NCI-H1105 treated with DMSO at 0.1 percent for 48 hours (cell line): ENCODE measurements around the gene KCNH8.
A peak's percentile ranks its signal among the peaks of the same experiment; 100 is the strongest.
"Not testable (repeated sequence)": the region's sequence is repeated elsewhere in the genome, so short reads cannot be mapped to it uniquely, and the experiment has no call there.

ENCODE experiments used
- DNase-seq: peaks from one replicate; lab custom pipeline; 2025; lab: John Stamatoyannopoulos, UW

KCNH8 gene

GRCh38 chr3:19173945-19174344 lies 25.6 kb downstream of the KCNH8 start:
- no peak for DNase-seq

DNA sequence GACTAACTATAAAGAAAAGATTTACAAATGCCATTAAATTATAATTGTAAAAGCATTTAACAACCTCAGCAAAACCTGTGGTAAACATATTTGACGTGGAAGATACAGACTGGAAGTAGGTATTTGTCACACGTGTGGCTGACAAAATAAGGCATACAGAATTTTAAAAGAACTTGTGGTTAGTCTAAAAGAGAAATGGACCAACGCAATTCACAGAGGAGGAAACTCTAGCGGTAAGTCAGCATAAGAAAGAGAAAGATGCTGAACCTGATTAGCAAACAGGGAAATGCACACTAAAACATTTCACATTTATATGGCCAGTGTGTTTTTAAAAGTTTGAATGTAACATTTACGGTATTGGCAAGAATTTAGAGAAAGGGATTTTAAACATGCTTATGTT lies 35.3 kb downstream of the KCNH8 start:
- no peak for DNase-seq

GRCh38 chr3:19190126-19190525 lies 41.8 kb downstream of the KCNH8 start:
- no peak for DNase-seq

- no peak for DNase-seq
These were observed 42.3 kb downstream of the KCNH8 start for GRCh38 chr3:19190602-19191001.

DNA sequence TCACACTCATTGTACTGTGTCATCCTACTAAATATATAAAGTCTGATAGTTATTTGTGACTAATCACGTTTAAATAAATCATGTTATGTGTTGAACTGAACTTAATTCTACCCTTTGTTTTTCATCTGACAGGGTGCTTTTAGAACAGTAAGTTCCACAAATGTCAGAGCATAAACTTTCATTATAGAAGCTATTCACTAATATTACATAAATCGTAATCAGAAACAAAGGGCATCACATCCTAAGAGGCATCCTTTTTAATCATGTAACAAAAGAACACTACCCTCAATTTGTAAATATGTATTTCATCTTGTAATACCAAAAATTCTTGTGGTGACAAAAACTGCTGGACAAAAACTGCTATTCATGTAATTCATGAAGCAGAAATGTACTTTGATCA lies 50.8 kb downstream of the KCNH8 start:
- DNase-seq = no peak

DNA sequence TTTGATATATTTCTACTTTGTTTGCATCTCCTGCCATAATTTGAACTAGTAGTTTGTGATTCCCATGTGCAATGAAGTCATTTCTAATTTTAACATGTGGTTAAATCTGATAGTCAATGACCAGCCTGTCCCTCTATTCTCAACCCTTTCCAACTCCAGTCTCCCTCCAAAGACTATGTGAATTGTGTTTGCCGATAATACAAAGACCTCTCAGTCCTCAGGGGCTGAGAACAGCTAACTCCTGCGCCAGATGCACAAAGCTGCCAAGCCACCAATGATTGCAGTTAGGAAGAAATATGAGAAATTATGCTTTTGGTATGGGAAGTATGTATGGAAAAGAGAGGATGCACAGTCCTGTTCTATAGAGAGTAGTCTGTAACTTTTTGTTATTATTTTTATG lies 54.0 kb downstream of the KCNH8 start:
- no peak for DNase-seq

DNA sequence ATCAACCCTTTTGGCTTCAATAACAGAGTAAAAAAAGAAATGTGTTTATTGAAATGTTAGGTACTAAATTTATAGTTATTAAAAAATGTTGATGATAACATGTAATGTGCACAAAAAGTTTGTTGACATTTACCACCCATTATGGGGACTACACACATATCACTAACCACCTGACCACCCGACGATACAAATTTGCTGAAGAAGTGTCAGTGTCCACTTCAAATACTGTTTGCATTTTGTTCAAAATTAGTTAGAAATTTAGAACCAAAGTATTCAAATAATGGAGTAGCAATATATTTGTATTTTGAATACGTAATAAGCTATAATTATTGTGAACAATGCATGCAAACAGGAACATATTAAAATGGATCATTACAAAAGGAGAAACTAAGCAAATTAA lies 54.4 kb downstream of the KCNH8 start:
- DNase-seq = no peak

GRCh38 chr3:19206540-19206939 lies 58.2 kb downstream of the KCNH8 start:
- no peak for DNase-seq

DNA sequence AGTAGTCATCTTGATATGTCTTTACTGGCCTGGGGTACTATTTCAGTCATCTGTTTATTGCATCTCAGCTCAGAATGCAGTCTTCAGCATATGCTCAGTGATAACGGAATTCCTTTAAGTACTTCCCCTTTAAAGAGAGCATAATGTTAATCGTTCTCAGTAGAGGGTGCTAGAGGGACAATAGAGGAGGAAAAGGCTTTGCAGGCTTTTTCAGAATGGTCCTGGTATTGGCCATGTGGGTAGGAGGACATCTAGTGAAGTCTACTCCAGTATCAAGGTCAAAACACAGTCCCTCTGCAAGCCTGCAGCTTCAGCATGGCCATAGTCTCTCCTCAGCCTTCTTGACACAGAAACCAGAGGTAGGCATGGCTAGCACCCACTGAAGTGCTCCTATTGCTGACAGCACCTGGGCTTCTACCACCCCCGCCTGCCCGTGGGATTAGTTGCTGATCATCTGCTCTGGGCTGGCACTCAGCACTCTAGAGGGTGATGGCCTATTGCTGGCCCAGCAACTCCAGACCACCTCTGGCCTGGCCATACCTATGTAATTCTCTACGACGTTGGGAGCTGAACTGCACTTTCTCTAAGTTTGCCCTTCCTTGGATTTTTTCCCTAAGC lies 65.4 kb downstream of the KCNH8 start:
- DNase-seq = no peak

DNA sequence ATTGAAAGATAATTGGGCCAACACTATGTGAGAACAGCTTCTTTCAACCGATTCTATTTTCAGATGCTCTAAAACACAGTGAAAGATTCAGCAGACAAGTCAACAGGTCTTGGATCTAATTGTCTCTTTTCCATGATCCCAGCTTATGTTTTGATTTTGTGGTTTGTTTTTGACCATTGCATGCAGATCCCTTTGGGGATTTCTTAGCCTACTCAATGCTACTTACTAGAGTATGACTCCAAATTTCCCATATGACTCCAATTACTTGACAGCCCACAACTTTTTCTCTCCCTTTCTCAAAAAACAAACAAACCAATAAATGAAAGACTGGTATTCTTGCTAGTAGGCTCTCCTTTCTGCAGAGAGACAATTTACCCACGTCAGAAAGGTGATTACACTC lies 67.1 kb downstream of the KCNH8 start:
- DNase-seq = no peak

GRCh38 chr3:19216669-19217337 lies 68.5 kb downstream of the KCNH8 start:
- DNase-seq = peak; percentile 8

- DNase-seq = no peak
These were observed 72.0 kb downstream of the KCNH8 start for GRCh38 chr3:19220311-19220710.

- DNase-seq = no peak
These were observed 72.8 kb downstream of the KCNH8 start for GRCh38 chr3:19221081-19221480.

- no peak for DNase-seq
These were observed 78.2 kb downstream of the KCNH8 start for GRCh38 chr3:19226479-19226878.

- DNase-seq = no peak
These were observed 79.9 kb downstream of the KCNH8 start for GRCh38 chr3:19228167-19228566.

GRCh38 chr3:19229086-19229485 lies 80.8 kb downstream of the KCNH8 start:
- no peak for DNase-seq

GRCh38 chr3:19229881-19230280 lies 81.6 kb downstream of the KCNH8 start:
- not testable (repeated sequence) for DNase-seq

DNA sequence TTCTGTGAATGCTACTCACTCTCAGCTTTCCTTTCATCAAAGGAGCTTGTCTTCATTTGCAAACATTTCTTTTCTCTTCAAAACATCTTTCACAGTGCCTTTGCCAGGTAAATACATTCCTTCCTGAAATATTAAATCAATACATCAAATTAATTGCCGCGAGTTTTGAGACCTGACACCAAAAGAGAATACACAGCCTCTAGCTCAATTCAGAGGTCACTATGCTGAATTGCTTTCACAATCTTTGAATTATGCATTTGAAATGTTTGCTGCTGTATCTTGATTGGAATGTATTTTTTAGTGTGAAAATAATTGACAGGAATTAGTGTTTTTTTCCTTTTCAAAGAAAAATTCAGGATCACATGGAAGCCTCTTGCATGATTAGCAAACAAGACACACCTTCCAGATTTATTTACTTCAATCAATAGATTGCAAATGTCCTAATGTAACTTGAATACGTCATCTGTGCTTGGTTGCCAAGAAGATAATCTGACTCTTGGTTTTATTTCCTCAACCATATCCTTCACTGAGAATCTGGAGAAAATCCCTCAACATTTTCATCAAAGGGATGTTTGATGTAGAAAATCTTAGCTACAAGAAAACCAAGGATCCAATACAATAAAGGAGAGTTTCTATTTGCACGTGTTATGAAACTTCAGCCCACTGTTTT lies 83.6 kb downstream of the KCNH8 start:
- no peak for DNase-seq

DNA sequence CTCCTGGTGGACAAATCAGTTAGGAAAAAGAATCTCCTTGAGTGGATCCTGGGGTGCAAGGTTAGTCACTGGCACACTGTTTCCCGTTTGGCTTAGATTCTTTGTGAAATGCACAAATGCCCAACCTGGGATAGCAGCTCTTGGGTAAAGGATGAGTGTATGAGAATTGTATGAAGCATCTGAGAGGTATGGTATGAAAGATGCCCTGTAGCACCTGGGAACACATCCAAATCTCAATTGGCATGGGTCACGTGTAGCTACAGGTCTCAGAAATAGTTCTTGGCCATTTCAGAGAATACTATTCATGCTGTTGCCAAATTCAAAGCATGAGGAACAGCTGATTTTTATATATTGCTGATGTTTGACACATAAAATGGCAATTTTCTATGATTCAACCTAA lies 84.3 kb downstream of the KCNH8 start:
- DNase-seq = peak; percentile 71

GRCh38 chr3:19233882-19234784 lies 85.8 kb downstream of the KCNH8 start:
- DNase-seq = not testable (repeated sequence)

DNA sequence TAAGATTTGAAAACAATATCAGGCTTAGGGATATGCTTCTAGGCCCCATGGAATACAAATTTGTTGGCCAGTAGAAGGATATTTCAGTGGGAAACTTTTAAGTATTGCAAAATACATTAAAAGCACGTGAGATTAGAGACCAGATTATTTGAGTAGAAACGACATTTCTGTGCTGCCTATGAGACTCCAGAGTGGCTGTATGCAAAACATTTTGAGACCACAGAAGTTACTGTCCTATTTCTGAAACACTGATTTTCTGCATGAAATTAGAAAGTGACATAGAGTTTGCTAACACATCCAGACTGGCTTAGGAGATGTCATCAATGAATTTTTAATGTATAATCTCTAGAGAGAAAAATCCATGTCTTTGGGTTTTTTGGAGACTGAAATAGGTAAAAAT lies 99.8 kb downstream of the KCNH8 start:
- DNase-seq = no peak

DNA sequence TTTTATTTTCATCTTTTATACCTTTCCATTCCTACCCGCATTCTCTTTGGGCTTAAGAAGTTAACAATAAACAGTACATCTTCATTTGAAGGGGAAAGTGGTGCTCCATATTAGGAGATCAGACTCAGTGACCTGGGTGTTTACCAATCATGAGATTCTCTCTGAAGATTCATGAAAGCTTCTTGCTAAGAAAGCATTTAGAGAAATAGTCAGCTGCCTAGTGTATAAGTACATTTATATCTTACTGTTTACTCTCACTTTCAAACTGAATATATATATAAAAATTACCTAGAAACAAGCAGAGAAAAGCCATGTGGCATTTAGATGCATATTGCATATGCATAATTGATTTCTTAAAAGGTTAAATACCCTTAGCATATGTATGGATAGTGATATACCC lies 100.5 kb downstream of the KCNH8 start:
- no peak for DNase-seq
